Liver (tissue), 3 donors: Measurements from ENCODE around the gene RNASE13.

Experiments used
- ATF3 ChIP-seq: IDR thresholded peaks from 2 replicates; pipeline ENCODE4 v1.6.1; 2016; ENCODE audit warnings: antibody characterized with exemption
- CTCF ChIP-seq: fragments of 150-350 bp; IDR thresholded peaks from 2 replicates; pipeline ENCODE4 v1.5.1; 2017; ENCODE audit warnings: improper control_type of control experiment, low read depth, low read length; ENCODE audit not compliant: missing input control
- GABPA ChIP-seq, 2 donors: IDR thresholded peaks in 1 of 2; conservative IDR thresholded peaks in 1 of 2; 2 replicates each; pipeline ENCODE4 v1.6.1; 2016; ENCODE audit warnings: antibody characterized with exemption in 2 of 2, mild to moderate bottlenecking in 1 of 2, moderate library complexity in 1 of 2
- HNF4G ChIP-seq: IDR thresholded peaks from 2 replicates; pipeline ENCODE4 v1.6.1; 2016; ENCODE audit warnings: antibody characterized with exemption
- JUND ChIP-seq, 2 donors: IDR thresholded peaks; 2 replicates each; pipeline ENCODE4 v1.6.1; 2016; ENCODE audit warnings: antibody characterized with exemption in 2 of 2
- RAD21 ChIP-seq, 2 donors: IDR thresholded peaks; 2 replicates each; pipeline ENCODE4 v1.6.1; 2016; ENCODE audit warnings: antibody characterized with exemption in 2 of 2, mild to moderate bottlenecking in 2 of 2
- SP1 ChIP-seq: IDR thresholded peaks from 2 replicates; pipeline ENCODE4 v1.6.1; 2018; ENCODE audit warnings: antibody characterized with exemption, mild to moderate bottlenecking
- TAF1 ChIP-seq: conservative IDR thresholded peaks from 2 replicates; pipeline ENCODE4 v1.6.1; 2016; ENCODE audit warnings: antibody characterized with exemption, mild to moderate bottlenecking
- ZBTB33 ChIP-seq: IDR thresholded peaks from 2 replicates; pipeline ENCODE4 v1.6.1; 2016; ENCODE audit warnings: antibody characterized with exemption
- TF ChIP-seq, protein P1 (sequence below): IDR thresholded peaks from 2 replicates; pipeline ENCODE4 v1.6.1; 2016; ENCODE audit warnings: antibody characterized with exemption
- donor health status: healthy.
- donor health status: healthy.

DNA sequence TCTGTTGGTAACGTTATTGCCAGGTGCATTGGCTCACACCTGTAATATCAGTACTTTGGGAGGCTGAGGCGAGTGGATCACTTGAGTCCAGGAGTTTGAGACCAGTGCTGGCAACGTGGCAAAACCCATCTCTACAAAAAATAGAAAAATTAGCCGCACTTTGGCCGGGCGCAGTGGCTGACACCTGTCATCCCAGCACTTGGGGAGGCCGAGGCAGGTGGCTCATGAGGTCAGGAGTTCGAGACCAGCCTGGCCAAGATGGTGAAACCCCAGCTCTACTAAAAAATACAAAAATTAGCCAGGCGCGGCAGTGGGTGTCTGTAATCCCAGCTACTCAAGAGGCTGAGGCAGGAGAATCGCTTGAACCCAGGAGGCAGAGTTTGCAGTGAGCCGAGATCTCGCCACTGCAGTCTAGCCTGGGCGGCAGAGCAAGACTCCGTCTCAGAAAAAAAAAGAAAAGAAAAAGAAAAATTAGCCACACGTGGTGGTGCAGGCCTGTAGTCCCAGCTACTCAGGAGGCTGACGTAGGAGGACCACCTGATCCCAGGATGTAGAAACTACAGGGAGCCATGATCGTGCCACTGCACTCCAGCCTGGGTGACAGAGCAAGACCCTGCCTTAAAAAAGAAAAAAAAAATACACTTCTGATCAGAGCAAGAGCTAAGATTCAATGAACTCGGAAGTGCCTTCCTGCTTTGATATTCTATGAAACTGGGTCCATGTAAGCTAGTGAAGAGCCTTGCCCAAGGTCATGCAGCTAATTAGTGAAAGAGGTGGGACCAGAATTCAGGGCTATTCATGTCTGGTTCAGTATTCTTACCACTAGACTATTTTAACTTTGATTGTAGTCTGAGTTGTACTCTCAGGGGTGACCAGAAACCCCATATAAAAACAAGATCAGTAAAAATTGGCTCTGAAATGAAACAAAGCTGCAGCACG, 18.8 kb upstream of the RNASE13 start:
- TF ChIP-seq GABPA (IDR thresholded peaks at IDR 0.05 in 1 of 2, conservative IDR thresholded peaks at IDR 0.05 in 1 of 2) (no peak), HNF4G (no peak), CTCF (no peak), TAF1 (no peak), SP1 (no peak), ZBTB33 (no peak), JUND (IDR thresholded peaks at IDR 0.05) (no peak), ATF3 (no peak), RAD21 (IDR thresholded peaks at IDR 0.05) (no peak)
- TF ChIP-seq, protein P1, sequence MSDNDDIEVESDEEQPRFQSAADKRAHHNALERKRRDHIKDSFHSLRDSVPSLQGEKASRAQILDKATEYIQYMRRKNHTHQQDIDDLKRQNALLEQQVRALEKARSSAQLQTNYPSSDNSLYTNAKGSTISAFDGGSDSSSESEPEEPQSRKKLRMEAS = no peak
